ENCODE data around the gene CREB3L2. TPM values are rescaled to one million over a fixed set of nuclear protein-coding genes. Genes with fewer than 3 reads are reported as not detected.

CREB3L2 gene
- total and polyA plus RNA-seq, 11 donors = 4.0 to 40.6 (median 21.8) TPM

DNA sequence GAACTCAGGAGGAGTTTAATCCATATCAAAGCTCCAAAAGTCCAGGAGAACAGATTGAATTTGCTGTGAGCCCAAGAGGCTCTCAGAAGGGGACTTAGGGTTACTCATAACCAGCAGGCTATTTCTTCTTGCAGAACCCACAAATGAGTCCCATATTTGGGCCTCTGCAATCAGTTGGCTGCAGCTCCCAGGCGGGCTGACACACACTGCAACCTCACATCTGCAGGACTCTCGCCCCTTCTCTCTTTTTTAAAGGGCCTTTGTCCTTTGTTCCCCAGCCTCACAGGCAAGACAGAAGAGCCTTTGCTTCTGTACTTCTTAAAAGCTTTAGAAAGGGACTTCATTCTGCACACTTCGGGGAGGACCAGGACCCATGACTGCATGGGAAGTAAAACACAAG, 26.7 kb downstream of the CREB3L2 start:
- WGBS, 4 donors = 46 to 51% (median 50%) methylated on average over 3 of the region's 3 CpGs
- peak; percentile 47 to 75 (median 61) for DNase-seq
- peaks cover 4 to 77% (median 52%) of the 10 kb centered on the region in 12 donors for H3K4me1 ChIP-seq

DNA sequence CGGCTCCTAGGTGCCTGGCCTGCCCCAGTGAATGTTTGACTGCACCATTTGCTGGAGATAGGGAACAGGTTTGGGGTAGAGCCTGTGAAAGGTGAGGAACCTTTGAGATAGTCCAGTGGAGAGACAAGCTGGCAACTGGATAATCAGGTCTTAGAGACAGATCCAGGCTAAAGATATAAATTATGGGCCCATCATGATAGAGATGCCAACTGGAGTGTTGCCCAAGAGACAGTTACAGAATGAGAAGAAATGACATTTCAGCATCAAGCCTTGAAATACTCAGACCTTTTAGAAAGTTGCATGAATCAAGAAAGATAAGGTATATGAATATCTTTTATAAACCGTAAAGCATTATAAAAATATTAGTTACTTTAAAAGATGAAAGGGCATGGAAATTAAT, 27.1 kb downstream of the CREB3L2 start:
- DNase-seq (no peak), ATAC-seq (no peak)
- intact Hi-C loops (cut with DNase I) = loop anchor here in 1 of 10 donors (5.0 kb wide), 1 partner anchor 32 kb away; no protein-coding TSS in a partner anchor
- Histone ChIP-seq H3K27me3 (no peaks in the 10 kb centered on the region), H3K36me3 (peaks cover 0 to 6% (median 0%) of the 10 kb centered on the region in 9 donors), H3K27ac (peak overlapping the region; percentile 37 to 79 (median 64)), H3K9me3 (no peaks in the 10 kb centered on the region), H3K4me3 (no peak overlapping the region), H3K4me1 (peaks cover 4 to 77% (median 52%) of the 10 kb centered on the region in 12 donors)
- 81 to 88% (median 84%) methylated on average over 2 of the region's 2 CpGs for WGBS, 4 donors
- TF ChIP-seq, protein P1, sequence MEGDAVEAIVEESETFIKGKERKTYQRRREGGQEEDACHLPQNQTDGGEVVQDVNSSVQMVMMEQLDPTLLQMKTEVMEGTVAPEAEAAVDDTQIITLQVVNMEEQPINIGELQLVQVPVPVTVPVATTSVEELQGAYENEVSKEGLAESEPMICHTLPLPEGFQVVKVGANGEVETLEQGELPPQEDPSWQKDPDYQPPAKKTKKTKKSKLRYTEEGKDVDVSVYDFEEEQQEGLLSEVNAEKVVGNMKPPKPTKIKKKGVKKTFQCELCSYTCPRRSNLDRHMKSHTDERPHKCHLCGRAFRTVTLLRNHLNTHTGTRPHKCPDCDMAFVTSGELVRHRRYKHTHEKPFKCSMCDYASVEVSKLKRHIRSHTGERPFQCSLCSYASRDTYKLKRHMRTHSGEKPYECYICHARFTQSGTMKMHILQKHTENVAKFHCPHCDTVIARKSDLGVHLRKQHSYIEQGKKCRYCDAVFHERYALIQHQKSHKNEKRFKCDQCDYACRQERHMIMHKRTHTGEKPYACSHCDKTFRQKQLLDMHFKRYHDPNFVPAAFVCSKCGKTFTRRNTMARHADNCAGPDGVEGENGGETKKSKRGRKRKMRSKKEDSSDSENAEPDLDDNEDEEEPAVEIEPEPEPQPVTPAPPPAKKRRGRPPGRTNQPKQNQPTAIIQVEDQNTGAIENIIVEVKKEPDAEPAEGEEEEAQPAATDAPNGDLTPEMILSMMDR (IDR thresholded peaks at IDR 0.05) = no peak
- no peak for TF ChIP-seq POLR2A (IDR thresholded peaks at IDR 0.05)

More for the DNA sequence above, 26.7 kb downstream of the CREB3L2 start:
- intact Hi-C loops (cut with DNase I) = loop anchor here in 1 of 10 donors (5.0 kb wide), 1 partner anchor 33 kb away; no protein-coding TSS in a partner anchor
- peaks cover 0 to 6% (median 0%) of the 10 kb centered on the region in 9 donors for H3K36me3 ChIP-seq
- ATAC-seq = peak; percentile 41 to 57 (median 48)
- H3K27ac ChIP-seq = peak overlapping the region; percentile 37 to 79 (median 64)
- H3K27me3 ChIP-seq = no peaks in the 10 kb centered on the region
- peak overlapping the region in 1 of 12 donors; percentile 13 for H3K4me3 ChIP-seq
- H3K9me3 ChIP-seq = no peaks in the 10 kb centered on the region
- TF ChIP-seq, protein P1 (IDR thresholded peaks at IDR 0.05) = no peak
- no peak for TF ChIP-seq POLR2A (IDR thresholded peaks at IDR 0.05)

DNA sequence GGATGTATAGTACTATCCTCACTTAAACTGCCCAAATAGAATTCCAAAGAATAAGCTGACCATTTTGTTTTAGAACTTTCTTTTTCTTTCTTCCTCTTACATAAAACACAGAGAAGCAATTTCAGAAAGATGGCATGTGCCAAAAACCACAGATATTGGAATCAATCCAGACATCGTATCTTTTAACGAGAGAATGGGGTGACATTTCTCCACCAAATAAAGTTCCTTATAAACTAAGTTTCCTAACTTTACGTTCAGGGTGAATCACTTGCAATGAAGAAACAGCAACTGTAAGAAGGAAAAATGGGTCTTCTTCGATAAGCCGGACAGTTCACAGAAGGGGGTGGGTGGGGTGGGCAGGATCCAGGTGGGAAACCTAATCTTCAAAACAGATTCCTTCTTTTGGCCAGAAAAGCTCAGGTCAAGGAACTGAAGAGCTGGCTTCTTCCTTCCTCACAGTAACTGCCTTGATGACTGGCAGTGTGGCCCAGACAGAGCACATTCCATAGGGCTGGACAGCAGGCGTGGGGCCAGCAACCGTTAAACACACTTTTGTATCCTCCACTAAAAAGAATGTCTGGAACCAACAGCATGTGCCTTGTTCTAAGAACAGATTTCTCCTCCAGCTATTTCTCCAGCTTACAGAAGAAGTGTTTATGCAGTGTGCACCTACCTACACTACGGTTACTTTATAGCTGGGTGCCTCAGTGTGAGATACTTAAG, 31.5 kb downstream of the CREB3L2 start:
- intact Hi-C loops (cut with DNase I) = no loop called here
- DNase-seq (peak; percentile 39 to 75 (median 57)), ATAC-seq (peak; percentile 48 to 77 (median 72))
- TF ChIP-seq POLR2A (IDR thresholded peaks at IDR 0.05) = no peak
- TF ChIP-seq, protein P1 (IDR thresholded peaks at IDR 0.05) = no peak
- Histone ChIP-seq H3K4me3 (no peak overlapping the region), H3K9me3 (no peaks in the 10 kb centered on the region), H3K4me1 (peaks cover 0 to 80% (median 47%) of the 10 kb centered on the region in 12 donors), H3K27me3 (no peaks in the 10 kb centered on the region), H3K27ac (peak overlapping the region in 7 of 12 donors; percentile 7 to 52 (median 30)), H3K36me3 (peaks cover 0 to 6% (median 0%) of the 10 kb centered on the region in 9 donors)
- whole genome bisulfite sequencing, 4 donors = 22 to 35% (median 29%) methylated on average over 8 of the region's 8 CpGs

DNA sequence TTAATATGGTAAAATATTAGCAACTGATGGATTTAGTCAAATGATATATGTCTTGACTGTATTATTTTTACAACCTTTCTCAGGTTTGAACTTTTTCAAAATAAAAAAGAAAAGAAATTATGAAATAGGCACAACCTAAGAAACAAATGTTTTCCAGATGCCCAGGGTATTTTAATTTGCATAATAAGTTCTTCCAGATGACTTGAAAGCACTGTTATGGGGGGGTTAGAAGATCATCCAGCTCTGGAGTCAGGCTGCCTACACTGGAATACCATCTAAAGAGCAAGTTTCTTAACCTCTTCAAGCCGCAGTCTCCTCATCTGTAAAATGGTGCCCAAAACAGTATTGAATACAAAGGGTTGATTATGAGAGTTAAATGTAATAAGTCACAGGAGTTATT, 32.1 kb downstream of the CREB3L2 start:
- no peak for ATAC-seq
- H3K4me3 ChIP-seq = no peak overlapping the region
- DNase-seq = no peak

More for the DNA sequence above, 32.1 kb downstream of the CREB3L2 start:
- peaks cover 0 to 75% (median 42%) of the 10 kb centered on the region in 12 donors for H3K4me1 ChIP-seq
- WGBS, 4 donors = 93 to 98% (median 96%) methylated on average over 1 of the region's 1 CpG
- H3K36me3 ChIP-seq = peaks cover 0 to 6% (median 0%) of the 10 kb centered on the region in 9 donors
- peak overlapping the region in 7 of 12 donors; percentile 7 to 52 (median 30) for H3K27ac ChIP-seq
- H3K9me3 ChIP-seq = no peaks in the 10 kb centered on the region
- H3K27me3 ChIP-seq = no peaks in the 10 kb centered on the region
- TF ChIP-seq POLR2A (IDR thresholded peaks at IDR 0.05) = no peak
- TF ChIP-seq, protein P1 (IDR thresholded peaks at IDR 0.05) = no peak
- intact Hi-C loops (cut with DNase I) = loop anchor here in 1 of 10 donors (10.0 kb wide), 1 partner anchor 55 kb away; no protein-coding TSS in a partner anchor
